ENCODE data around the gene APOL3.

APOL3 gene

DNA sequence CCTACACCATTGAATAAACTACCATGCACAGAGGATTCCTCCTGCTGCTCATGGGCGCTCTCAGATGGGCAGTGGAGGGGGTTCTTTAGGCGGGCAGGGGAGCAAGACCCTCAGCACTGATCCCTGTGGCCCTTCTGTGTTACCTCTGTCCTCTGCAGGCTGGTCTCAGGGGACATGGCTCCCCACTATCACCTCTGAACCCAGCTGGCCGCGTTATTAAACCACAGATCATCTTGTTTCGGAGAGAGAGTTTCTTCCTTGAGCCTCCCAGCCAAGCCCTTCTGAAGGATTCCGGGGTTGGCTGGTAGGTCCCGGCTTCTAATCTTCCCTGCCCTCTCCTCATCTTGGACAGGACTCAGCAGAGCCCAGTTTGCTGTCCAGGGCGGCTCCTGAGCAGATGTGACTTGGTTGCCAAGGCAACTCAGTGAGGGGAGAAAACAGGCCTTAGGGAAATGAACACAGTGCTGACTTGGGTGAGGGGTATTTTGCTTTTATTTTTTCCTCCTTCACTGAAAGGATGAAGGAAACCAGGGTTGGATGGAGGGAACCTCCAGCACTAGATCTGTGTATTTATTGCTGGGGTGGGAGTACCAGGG lies 13.3 kb downstream of the APOL3 start:
- H2AFZ ChIP-seq (ENCODE audit: low read length), result no peak overlapping the region
- peak overlapping the region; percentile 56 for H3K4me2 ChIP-seq (ENCODE audit: low read length)
- H3K4me1 ChIP-seq (ENCODE audit: insufficient read depth, low read length, severe bottlenecking), result peaks cover 62% of the 10 kb centered on the region
- no peaks in the 10 kb centered on the region for H3F3A ChIP-seq (ENCODE audit: insufficient read depth, low read length)
- H3K9me3 ChIP-seq (ENCODE audit: low read length), result no peaks in the 10 kb centered on the region
- H4K20me1 ChIP-seq (ENCODE audit: insufficient read depth, low read length), result no peaks in the 10 kb centered on the region
- H3K4me3 ChIP-seq (ENCODE audit: low read depth, low read length, poor library complexity, severe bottlenecking), result peak overlapping the region; percentile 34
- no peaks in the 10 kb centered on the region for H3K27me3 ChIP-seq (ENCODE audit: insufficient read depth, low read length)
- H3K9ac ChIP-seq (ENCODE audit: low read length), result peak overlapping the region; percentile 63; the same call in 1 of the 2 replicates
- peak overlapping the region; percentile 93 for H3K27ac ChIP-seq (ENCODE audit: low read depth, low read length, poor library complexity, severe bottlenecking)
- peaks cover 4% of the 10 kb centered on the region; the same call in 1 of the 2 replicates for H3K79me2 ChIP-seq (ENCODE audit: insufficient read depth, low read length)
- no peaks in the 10 kb centered on the region for H3K9me2 ChIP-seq (ENCODE audit: low read depth, low read length)
- H3K36me3 ChIP-seq (ENCODE audit: insufficient read depth, low read length), result peaks cover 37% of the 10 kb centered on the region; the same call in 1 of the 2 replicates
- TF ChIP-seq, protein P1, sequence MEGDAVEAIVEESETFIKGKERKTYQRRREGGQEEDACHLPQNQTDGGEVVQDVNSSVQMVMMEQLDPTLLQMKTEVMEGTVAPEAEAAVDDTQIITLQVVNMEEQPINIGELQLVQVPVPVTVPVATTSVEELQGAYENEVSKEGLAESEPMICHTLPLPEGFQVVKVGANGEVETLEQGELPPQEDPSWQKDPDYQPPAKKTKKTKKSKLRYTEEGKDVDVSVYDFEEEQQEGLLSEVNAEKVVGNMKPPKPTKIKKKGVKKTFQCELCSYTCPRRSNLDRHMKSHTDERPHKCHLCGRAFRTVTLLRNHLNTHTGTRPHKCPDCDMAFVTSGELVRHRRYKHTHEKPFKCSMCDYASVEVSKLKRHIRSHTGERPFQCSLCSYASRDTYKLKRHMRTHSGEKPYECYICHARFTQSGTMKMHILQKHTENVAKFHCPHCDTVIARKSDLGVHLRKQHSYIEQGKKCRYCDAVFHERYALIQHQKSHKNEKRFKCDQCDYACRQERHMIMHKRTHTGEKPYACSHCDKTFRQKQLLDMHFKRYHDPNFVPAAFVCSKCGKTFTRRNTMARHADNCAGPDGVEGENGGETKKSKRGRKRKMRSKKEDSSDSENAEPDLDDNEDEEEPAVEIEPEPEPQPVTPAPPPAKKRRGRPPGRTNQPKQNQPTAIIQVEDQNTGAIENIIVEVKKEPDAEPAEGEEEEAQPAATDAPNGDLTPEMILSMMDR (IDR thresholded peaks at IDR 0.05; ENCODE audit: low read length), result no peak
- TF ChIP-seq EZH2 (IDR thresholded peaks at IDR 0.05; ENCODE audit: borderline replicate concordance, low read length), result no peak

DNA sequence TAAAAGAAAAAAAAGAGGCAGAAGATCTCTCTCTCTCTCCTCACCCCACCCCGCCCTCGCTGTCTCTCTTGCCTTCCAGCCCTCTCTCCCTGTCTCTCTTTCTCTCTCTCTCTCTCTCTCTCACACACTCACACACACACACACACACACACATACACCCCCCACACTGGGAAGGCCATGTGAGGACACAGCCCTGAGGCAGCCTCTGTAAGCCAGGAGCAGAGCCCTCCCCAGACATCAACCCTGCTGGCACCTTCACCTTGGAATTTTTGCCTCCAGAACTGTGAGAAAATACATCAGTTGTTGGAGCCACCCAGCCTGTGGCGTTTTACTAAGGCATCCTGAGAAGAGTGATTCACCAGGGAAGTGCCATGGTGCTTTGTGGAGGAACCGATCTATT lies 14.7 kb downstream of the APOL3 start:
- no peak overlapping the region for H2AFZ ChIP-seq (ENCODE audit: low read length)

DNA sequence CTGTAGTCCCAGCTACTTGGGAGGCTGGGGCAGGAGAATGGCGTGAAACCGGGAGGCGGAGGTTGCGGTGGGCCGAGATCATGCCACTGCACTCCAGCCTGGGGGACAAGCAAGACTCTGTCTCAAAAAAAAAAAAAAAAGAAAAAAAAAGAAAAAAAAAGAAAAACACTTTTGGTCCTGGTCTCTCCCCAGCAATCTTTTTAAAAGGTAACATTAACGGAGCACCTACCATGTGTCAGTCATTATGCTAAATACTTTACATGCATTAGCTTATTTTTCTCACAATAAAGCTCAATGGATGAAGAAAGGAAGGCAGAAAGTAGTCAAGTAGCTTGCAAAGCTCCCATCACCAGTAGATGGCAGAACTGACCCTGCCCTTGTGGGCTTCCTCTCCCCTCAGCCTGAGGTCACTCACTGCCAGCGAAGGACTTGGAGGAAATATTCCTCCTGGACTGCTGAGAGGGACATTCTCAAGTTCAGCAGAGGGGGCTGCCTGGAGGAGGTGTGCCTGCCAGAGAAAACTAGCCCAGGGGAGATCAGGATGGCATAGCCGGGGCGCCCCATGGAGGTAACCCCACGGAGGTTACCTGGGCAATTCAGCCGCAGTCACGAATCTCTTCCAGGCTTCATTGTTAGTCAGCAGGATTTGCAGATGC lies 15.5 kb downstream of the APOL3 start:
- Histone ChIP-seq H3K9ac (ENCODE audit: low read length) (no peak overlapping the region), H3K27me3 (ENCODE audit: insufficient read depth, low read length) (no peaks in the 10 kb centered on the region), H3K27ac (ENCODE audit: low read depth, low read length, poor library complexity, severe bottlenecking) (peak overlapping the region; percentile 63), H4K20me1 (ENCODE audit: insufficient read depth, low read length) (no peaks in the 10 kb centered on the region), H2AFZ (ENCODE audit: low read length) (no peak overlapping the region), H3K36me3 (ENCODE audit: insufficient read depth, low read length) (peaks cover 45% of the 10 kb centered on the region; the same call in 1 of the 2 replicates), H3K4me3 (ENCODE audit: low read depth, low read length, poor library complexity, severe bottlenecking) (no peak overlapping the region), H3K4me1 (ENCODE audit: insufficient read depth, low read length, severe bottlenecking) (peaks cover 49% of the 10 kb centered on the region), H3K4me2 (ENCODE audit: low read length) (peak overlapping the region; percentile 8; the same call in 1 of the 2 replicates), H3K9me3 (ENCODE audit: low read length) (no peaks in the 10 kb centered on the region), H3F3A (ENCODE audit: insufficient read depth, low read length) (no peaks in the 10 kb centered on the region), H3K79me2 (ENCODE audit: insufficient read depth, low read length) (no peaks in the 10 kb centered on the region), H3K9me2 (ENCODE audit: low read depth, low read length) (no peaks in the 10 kb centered on the region)
- TF ChIP-seq, protein P1 (IDR thresholded peaks at IDR 0.05; ENCODE audit: low read length), result peak; percentile 90
- no peak for TF ChIP-seq EZH2 (IDR thresholded peaks at IDR 0.05; ENCODE audit: borderline replicate concordance, low read length)

More for the DNA sequence above, 14.7 kb downstream of the APOL3 start:
- H3K4me2 ChIP-seq (ENCODE audit: low read length), result no peak overlapping the region
- H3K36me3 ChIP-seq (ENCODE audit: insufficient read depth, low read length), result peaks cover 45% of the 10 kb centered on the region; the same call in 1 of the 2 replicates
- H4K20me1 ChIP-seq (ENCODE audit: insufficient read depth, low read length), result no peaks in the 10 kb centered on the region
- no peaks in the 10 kb centered on the region for H3F3A ChIP-seq (ENCODE audit: insufficient read depth, low read length)
- H3K4me1 ChIP-seq (ENCODE audit: insufficient read depth, low read length, severe bottlenecking), result peaks cover 57% of the 10 kb centered on the region
- no peak overlapping the region for H3K4me3 ChIP-seq (ENCODE audit: low read depth, low read length, poor library complexity, severe bottlenecking)
- TF ChIP-seq, protein P1 (IDR thresholded peaks at IDR 0.05; ENCODE audit: low read length), result no peak
- TF ChIP-seq EZH2 (IDR thresholded peaks at IDR 0.05; ENCODE audit: borderline replicate concordance, low read length), result no peak
- no peaks in the 10 kb centered on the region for H3K27me3 ChIP-seq (ENCODE audit: insufficient read depth, low read length)
- H3K9me3 ChIP-seq (ENCODE audit: low read length), result no peaks in the 10 kb centered on the region
- no peaks in the 10 kb centered on the region for H3K79me2 ChIP-seq (ENCODE audit: insufficient read depth, low read length)
- peak overlapping the region; percentile 63 for H3K27ac ChIP-seq (ENCODE audit: low read depth, low read length, poor library complexity, severe bottlenecking)
- peak overlapping the region; percentile 18; the same call in 1 of the 2 replicates for H3K9ac ChIP-seq (ENCODE audit: low read length)
- H3K9me2 ChIP-seq (ENCODE audit: low read depth, low read length), result no peaks in the 10 kb centered on the region
